Upper lobe of right lung (tissue), 1 donor: ENCODE results near the gene TTLL1. TPM values are rescaled to one million over a fixed set of nuclear protein-coding genes. Genes with fewer than 3 reads are reported as not detected.

Experiments
- ATAC-seq: fragments of 200-7000 bp; cut with Tn5 transposase; one replicate; pipeline ENCODE4 v1.9.1; 2020; ENCODE audit warnings: mild to moderate bottlenecking, moderate library complexity
- DNase-seq: peaks from one replicate; pipeline ENCODE4 v3.0.0-alpha.2; 2020
- H3K27ac ChIP-seq: fragments of 200-600 bp; one replicate; pipeline ENCODE4 v1.8.0; 2022
- H3K27me3 ChIP-seq: fragments of 200-600 bp; one replicate; pipeline ENCODE4 v1.8.0; 2022; ENCODE audit warnings: mild to moderate bottlenecking
- H3K36me3 ChIP-seq: fragments of 200-600 bp; one replicate; pipeline ENCODE4 v1.8.0; 2022
- H3K4me1 ChIP-seq: fragments of 200-600 bp; one replicate; pipeline ENCODE4 v1.8.0; 2022
- H3K4me3 ChIP-seq: fragments of 200-600 bp; one replicate; pipeline ENCODE4 v1.8.0; 2022; ENCODE audit warnings: mild to moderate bottlenecking
- H3K9me3 ChIP-seq: fragments of 200-600 bp; one replicate; pipeline ENCODE4 v1.8.0; 2022
- CTCF ChIP-seq: fragments of 200-600 bp; IDR thresholded peaks from one replicate; pipeline ENCODE4 v1.8.0; 2022; ENCODE audit warnings: antibody characterized with exemption
- intact Hi-C: fragments of 100-400 bp; cut with DNase I; formaldehyde crosslinking; loops from one replicate; pipeline ENCODE4 v1.11.0; 2022
- total RNA-seq: library from RNA; stranded (reverse); fragmentation: NEBNext Ultra II Directional; extraction: Animal tissue kit (Norgen Biotek cat#: 25700); gene quantifications from one replicate; pipeline ENCODE4 v1.2.1, GENCODE V29; 2021
- donor health status: DM: no; HTN: yes; CAD: no; lungs with severe emphysema.

TTLL1 gene
- total RNA-seq, 1 donor from 2014 or later: 5.1 TPM

- no peak for TF ChIP-seq CTCF
- DNase-seq: no peak
- no peaks in the 10 kb centered on the region for H3K4me1 ChIP-seq
- no peaks in the 10 kb centered on the region for H3K27me3 ChIP-seq
- intact Hi-C loops: no loop called here
- no peaks in the 10 kb centered on the region for H3K36me3 ChIP-seq
- no peak overlapping the region for H3K27ac ChIP-seq
- no peak overlapping the region for H3K4me3 ChIP-seq
- no peaks in the 10 kb centered on the region for H3K9me3 ChIP-seq
- ATAC-seq: no peak
Measured at GRCh38 chr22:43042101-43042780, 47.0 kb downstream of the TTLL1 start.

GRCh38 chr22:43039800-43040199 is 49.4 kb downstream of the TTLL1 start:
- no peak for DNase-seq
- Histone ChIP-seq H3K27me3 (no peaks in the 10 kb centered on the region), H3K27ac (no peak overlapping the region), H3K9me3 (no peaks in the 10 kb centered on the region), H3K4me3 (no peak overlapping the region), H3K4me1 (no peaks in the 10 kb centered on the region), H3K36me3 (no peaks in the 10 kb centered on the region)
- intact Hi-C loops: no loop called here
- no peak for TF ChIP-seq CTCF
- no peak for ATAC-seq

GRCh38 chr22:43038325-43038724 is 50.9 kb downstream of the TTLL1 start:
- TF ChIP-seq CTCF: no peak
- intact Hi-C loops: no loop called here
- DNase-seq: no peak

GRCh38 chr22:43036282-43036829 is 52.8 kb downstream of the TTLL1 start:
- DNase-seq: no peak
- Histone ChIP-seq H3K9me3 (no peaks in the 10 kb centered on the region), H3K4me3 (no peak overlapping the region), H3K36me3 (no peaks in the 10 kb centered on the region), H3K4me1 (no peaks in the 10 kb centered on the region), H3K27ac (no peak overlapping the region), H3K27me3 (no peaks in the 10 kb centered on the region)
- intact Hi-C loops: no loop called here
- no peak for TF ChIP-seq CTCF
- ATAC-seq: peak; percentile 62

More at GRCh38 chr22:43038325-43038724, 50.9 kb downstream of the TTLL1 start:
- ATAC-seq: no peak
- Histone ChIP-seq H3K36me3 (no peaks in the 10 kb centered on the region), H3K4me3 (no peak overlapping the region), H3K4me1 (no peaks in the 10 kb centered on the region), H3K27ac (no peak overlapping the region), H3K9me3 (no peaks in the 10 kb centered on the region), H3K27me3 (no peaks in the 10 kb centered on the region)

- no peaks in the 10 kb centered on the region for H3K27me3 ChIP-seq
- H3K27ac ChIP-seq: no peak overlapping the region
- DNase-seq: no peak
- no peak for ATAC-seq
- no peak overlapping the region for H3K4me3 ChIP-seq
- no peaks in the 10 kb centered on the region for H3K9me3 ChIP-seq
- intact Hi-C loops: no loop called here
- H3K4me1 ChIP-seq: no peaks in the 10 kb centered on the region
- TF ChIP-seq CTCF: no peak
- no peaks in the 10 kb centered on the region for H3K36me3 ChIP-seq
Measured at GRCh38 chr22:43035250-43035649, 53.9 kb downstream of the TTLL1 start.
